Astrocyte (in vitro differentiated cells and primary cell): Measurements from ENCODE around the gene SYT8.

Experiments
- CTCF ChIP-seq: IDR thresholded peaks from 2 replicates; pipeline ENCODE4 v1.5.1; 2011; ENCODE audit warnings: low read depth, mild to moderate bottlenecking, inconsistent platforms, low read length, moderate library complexity; ENCODE audit not compliant: insufficient read depth
- EZH2 ChIP-seq: IDR thresholded peaks from 2 replicates; pipeline ENCODE4 v1.6.1; 2012; ENCODE audit warnings: mild to moderate bottlenecking, low read length, inconsistent platforms; ENCODE audit not compliant: insufficient read depth

GRCh38 chr11:1839204-1839923, 4.6 kb downstream of the SYT8 start:
- TF ChIP-seq CTCF (no peak), EZH2 (no peak)
